Duodenal mucosa (tissue), 2 donors: ENCODE results near the gene TMEM120B.

Experiments used
- H3K27ac ChIP-seq: one replicate; pipeline ENCODE4 v1.7.0; 2013; ENCODE audit warnings: low read depth, low read length
- H3K27me3 ChIP-seq, 2 donors: one replicate each; pipeline ENCODE4 v1.7.0; 2013; ENCODE audit warnings: low read length in 2 of 2, control low read depth in 1 of 2; ENCODE audit not compliant: insufficient read depth in 2 of 2, control insufficient read depth in 1 of 2
- H3K36me3 ChIP-seq, 2 donors: one replicate each; pipeline ENCODE4 v1.7.0; 2013; ENCODE audit warnings: low read length in 2 of 2, control low read depth in 1 of 2; ENCODE audit not compliant: insufficient read depth in 2 of 2, control insufficient read depth in 1 of 2
- H3K4me1 ChIP-seq, 2 donors: one replicate each; pipeline ENCODE4 v1.7.0; 2013; ENCODE audit warnings: low read length in 2 of 2, control low read depth in 1 of 2; ENCODE audit not compliant: insufficient read depth in 2 of 2, control insufficient read depth in 1 of 2
- H3K4me3 ChIP-seq, 2 donors: one replicate each; pipeline ENCODE4 v1.7.0; 2013; ENCODE audit warnings: low read length in 2 of 2, low read depth in 1 of 2
- H3K9ac ChIP-seq, 2 donors: one replicate each; pipeline ENCODE4 v1.7.0; 2013; ENCODE audit warnings: low read length in 2 of 2, low read depth in 1 of 2
- H3K9me3 ChIP-seq, 2 donors: one replicate each; pipeline ENCODE4 v1.7.0; 2013; ENCODE audit warnings: low read length in 2 of 2, control low read depth in 1 of 2; ENCODE audit not compliant: control insufficient read depth in 1 of 2

The TMEM120B gene

GRCh38 chr12:121801595-121802484 is 89.3 kb downstream of the TMEM120B start:
- Histone ChIP-seq H3K27ac (peak overlapping the region; percentile 100), H3K36me3 (peaks cover 4 to 6% of the 10 kb centered on the region in 2 donors), H3K9ac (peak overlapping the region; percentile 98 to 99), H3K4me1 (peaks cover 35% of the 10 kb centered on the region in 2 donors), H3K9me3 (no peaks in the 10 kb centered on the region), H3K27me3 (no peaks in the 10 kb centered on the region), H3K4me3 (peak overlapping the region; percentile 75 to 87)

GRCh38 chr12:121802485-121802842 is 89.9 kb downstream of the TMEM120B start:
- H3K4me1 ChIP-seq, result peaks cover 37 to 39% of the 10 kb centered on the region in 2 donors

GRCh38 chr12:121802843-121803698 is 90.5 kb downstream of the TMEM120B start:
- Histone ChIP-seq H3K4me1 (peaks cover 35% of the 10 kb centered on the region in 2 donors), H3K9ac (peak overlapping the region; percentile 98 to 99), H3K36me3 (peaks cover 2 to 14% of the 10 kb centered on the region in 2 donors), H3K27ac (peak overlapping the region; percentile 100), H3K27me3 (no peaks in the 10 kb centered on the region), H3K9me3 (no peaks in the 10 kb centered on the region), H3K4me3 (peak overlapping the region; percentile 75 to 87)

More at GRCh38 chr12:121802485-121802842, 89.9 kb downstream of the TMEM120B start:
- Histone ChIP-seq H3K9ac (peak overlapping the region; percentile 98 to 99), H3K9me3 (no peaks in the 10 kb centered on the region), H3K4me3 (peak overlapping the region; percentile 75 to 87), H3K27me3 (no peaks in the 10 kb centered on the region), H3K36me3 (peaks cover 4 to 8% of the 10 kb centered on the region in 2 donors), H3K27ac (peak overlapping the region; percentile 100)

- Histone ChIP-seq H3K4me3 (peak within 1 kb of the TSS; percentile 83 to 87), H3K36me3 (peaks cover 6 to 15% of the 10 kb centered on the region in 2 donors), H3K9ac (peak within 1 kb of the TSS; percentile 85 to 98), H3K9me3 (no peaks in the 10 kb centered on the region), H3K27ac (peak within 1 kb of the TSS; percentile 100), H3K4me1 (peaks cover 26 to 29% of the 10 kb centered on the region in 2 donors), H3K27me3 (no peaks in the 10 kb centered on the region)
Measured at GRCh38 chr12:121803861-121804416, 91.4 kb downstream of the TMEM120B start, which contains the start of gene SETD1B. Gene SETD1B (plus strand): TSS chr12:121804009. CDS start chr12:121804738, 729 bp downstream.

- H3K4me1 ChIP-seq, result peaks cover 21 to 25% of the 10 kb centered on the region in 2 donors
Measured at GRCh38 chr12:121804417-121805111, 92.0 kb downstream of the TMEM120B start.

GRCh38 chr12:121805171-121806008 is 92.8 kb downstream of the TMEM120B start:
- peak overlapping the region; percentile 83 for H3K27ac ChIP-seq
- peak overlapping the region; percentile 72 to 82 for H3K9ac ChIP-seq
- peaks cover 6 to 30% of the 10 kb centered on the region in 2 donors for H3K36me3 ChIP-seq
- peak overlapping the region; percentile 83 for H3K4me3 ChIP-seq
- H3K9me3 ChIP-seq, result no peaks in the 10 kb centered on the region
- no peaks in the 10 kb centered on the region for H3K27me3 ChIP-seq
- peaks cover 22 to 25% of the 10 kb centered on the region in 2 donors for H3K4me1 ChIP-seq

More at GRCh38 chr12:121804417-121805111, 92.0 kb downstream of the TMEM120B start:
- Histone ChIP-seq H3K27me3 (no peaks in the 10 kb centered on the region), H3K27ac (peak overlapping the region; percentile 83), H3K9me3 (no peaks in the 10 kb centered on the region), H3K36me3 (peaks cover 6 to 21% of the 10 kb centered on the region in 2 donors), H3K4me3 (peak overlapping the region; percentile 75 to 83), H3K9ac (peak overlapping the region; percentile 54 to 82)

- H3K27ac ChIP-seq, result no peak overlapping the region
- H3K36me3 ChIP-seq, result peaks cover 11 to 36% of the 10 kb centered on the region in 2 donors
- H3K9ac ChIP-seq, result peak overlapping the region; percentile 72 to 82
- peaks cover 29 to 32% of the 10 kb centered on the region in 2 donors for H3K4me1 ChIP-seq
- peak overlapping the region; percentile 83 for H3K4me3 ChIP-seq
- no peaks in the 10 kb centered on the region for H3K27me3 ChIP-seq
- no peaks in the 10 kb centered on the region for H3K9me3 ChIP-seq
Measured at GRCh38 chr12:121806009-121806545, 93.5 kb downstream of the TMEM120B start.

- Histone ChIP-seq H3K27ac (no peak overlapping the region), H3K9ac (peak overlapping the region; percentile 72 to 82), H3K4me3 (peak overlapping the region; percentile 83), H3K9me3 (no peaks in the 10 kb centered on the region), H3K27me3 (no peaks in the 10 kb centered on the region), H3K4me1 (peaks cover 36 to 39% of the 10 kb centered on the region in 2 donors), H3K36me3 (peaks cover 12 to 40% of the 10 kb centered on the region in 2 donors)
Measured at GRCh38 chr12:121806546-121807423, 94.2 kb downstream of the TMEM120B start.
